Neural crest cell (in vitro differentiated cells): Measurements from ENCODE around the gene QPRT. TPM values are rescaled to one million over a fixed set of nuclear protein-coding genes. Genes with fewer than 3 reads are reported as not detected.
"Not testable (repeated sequence)": the region's sequence is repeated elsewhere in the genome, so short reads cannot be mapped to it uniquely, and the experiment has no call there.

Source experiments
- DNase-seq: peaks from one replicate; pipeline ENCODE4 v3.0.0; 2021; ENCODE audit warnings: low read depth, mixed read lengths, low spot score
- H3K27ac Mint-ChIP-seq: one replicate; pipeline ENCODE4 v1.8.0; 2021; ENCODE audit warnings: mild to moderate bottlenecking, mixed read lengths; ENCODE audit not compliant: unreplicated experiment
- H3K27me3 Mint-ChIP-seq: 2 replicates; pipeline ENCODE4 v1.8.0; 2021; ENCODE audit warnings: low read depth, mild to moderate bottlenecking, mixed read lengths
- H3K36me3 Mint-ChIP-seq: 2 replicates; pipeline ENCODE4 v1.8.0; 2021; ENCODE audit warnings: low read depth, mild to moderate bottlenecking, mixed read lengths
- H3K4me1 Mint-ChIP-seq: 2 replicates; pipeline ENCODE4 v1.8.0; 2021; ENCODE audit warnings: mixed read lengths
- H3K4me3 Mint-ChIP-seq: one replicate; pipeline ENCODE4 v1.8.0; 2021; ENCODE audit warnings: mild to moderate bottlenecking, mixed read lengths
- H3K9me3 Mint-ChIP-seq: 2 replicates; pipeline ENCODE4 v1.8.0; 2021; ENCODE audit warnings: mixed read lengths
- total RNA-seq: library from RNA; stranded (reverse); gene quantifications from 2 replicates; pipeline ENCODE4 v1.2.1, GENCODE V29; 2021
- TF ChIP-seq, protein P1 (sequence below): fragments of 200-600 bp; sonication (generic); conservative IDR thresholded peaks from 2 replicates; pipeline ENCODE4 v1.5.0; 2021; ENCODE audit warnings: antibody characterized with exemption, mild to moderate bottlenecking

QPRT gene
- total RNA-seq, 1 donor from 2014 or later = 77.3 TPM

GRCh38 chr16:29743827-29744531, 65.0 kb downstream of the QPRT start:
- no peaks in the 10 kb centered on the region for H3K4me1 Mint-ChIP-seq
- H3K9me3 Mint-ChIP-seq = no peaks in the 10 kb centered on the region
- peaks cover 3% of the 10 kb centered on the region for H3K27me3 Mint-ChIP-seq
- H3K27ac Mint-ChIP-seq = no peak overlapping the region
- TF ChIP-seq, protein P1, sequence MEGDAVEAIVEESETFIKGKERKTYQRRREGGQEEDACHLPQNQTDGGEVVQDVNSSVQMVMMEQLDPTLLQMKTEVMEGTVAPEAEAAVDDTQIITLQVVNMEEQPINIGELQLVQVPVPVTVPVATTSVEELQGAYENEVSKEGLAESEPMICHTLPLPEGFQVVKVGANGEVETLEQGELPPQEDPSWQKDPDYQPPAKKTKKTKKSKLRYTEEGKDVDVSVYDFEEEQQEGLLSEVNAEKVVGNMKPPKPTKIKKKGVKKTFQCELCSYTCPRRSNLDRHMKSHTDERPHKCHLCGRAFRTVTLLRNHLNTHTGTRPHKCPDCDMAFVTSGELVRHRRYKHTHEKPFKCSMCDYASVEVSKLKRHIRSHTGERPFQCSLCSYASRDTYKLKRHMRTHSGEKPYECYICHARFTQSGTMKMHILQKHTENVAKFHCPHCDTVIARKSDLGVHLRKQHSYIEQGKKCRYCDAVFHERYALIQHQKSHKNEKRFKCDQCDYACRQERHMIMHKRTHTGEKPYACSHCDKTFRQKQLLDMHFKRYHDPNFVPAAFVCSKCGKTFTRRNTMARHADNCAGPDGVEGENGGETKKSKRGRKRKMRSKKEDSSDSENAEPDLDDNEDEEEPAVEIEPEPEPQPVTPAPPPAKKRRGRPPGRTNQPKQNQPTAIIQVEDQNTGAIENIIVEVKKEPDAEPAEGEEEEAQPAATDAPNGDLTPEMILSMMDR = no peak
- no peak overlapping the region for H3K4me3 Mint-ChIP-seq
- no peak for DNase-seq
- H3K36me3 Mint-ChIP-seq = no peaks in the 10 kb centered on the region

GRCh38 chr16:29744541-29745101, 65.6 kb downstream of the QPRT start:
- DNase-seq = no peak
- TF ChIP-seq, protein P1 = no peak
- no peaks in the 10 kb centered on the region for H3K4me1 Mint-ChIP-seq
- H3K27me3 Mint-ChIP-seq = peaks cover 3% of the 10 kb centered on the region
- H3K4me3 Mint-ChIP-seq = no peak overlapping the region
- H3K9me3 Mint-ChIP-seq = no peaks in the 10 kb centered on the region
- H3K27ac Mint-ChIP-seq = no peak overlapping the region
- no peaks in the 10 kb centered on the region for H3K36me3 Mint-ChIP-seq

- H3K36me3 Mint-ChIP-seq = no peaks in the 10 kb centered on the region
- H3K9me3 Mint-ChIP-seq = no peaks in the 10 kb centered on the region
- no peaks in the 10 kb centered on the region for H3K4me1 Mint-ChIP-seq
- H3K27ac Mint-ChIP-seq = no peak overlapping the region
- no peaks in the 10 kb centered on the region for H3K27me3 Mint-ChIP-seq
- TF ChIP-seq, protein P1 = no peak
- DNase-seq = no peak
- no peak overlapping the region for H3K4me3 Mint-ChIP-seq
Observed at GRCh38 chr16:29745121-29745852, 66.3 kb downstream of the QPRT start.

DNA sequence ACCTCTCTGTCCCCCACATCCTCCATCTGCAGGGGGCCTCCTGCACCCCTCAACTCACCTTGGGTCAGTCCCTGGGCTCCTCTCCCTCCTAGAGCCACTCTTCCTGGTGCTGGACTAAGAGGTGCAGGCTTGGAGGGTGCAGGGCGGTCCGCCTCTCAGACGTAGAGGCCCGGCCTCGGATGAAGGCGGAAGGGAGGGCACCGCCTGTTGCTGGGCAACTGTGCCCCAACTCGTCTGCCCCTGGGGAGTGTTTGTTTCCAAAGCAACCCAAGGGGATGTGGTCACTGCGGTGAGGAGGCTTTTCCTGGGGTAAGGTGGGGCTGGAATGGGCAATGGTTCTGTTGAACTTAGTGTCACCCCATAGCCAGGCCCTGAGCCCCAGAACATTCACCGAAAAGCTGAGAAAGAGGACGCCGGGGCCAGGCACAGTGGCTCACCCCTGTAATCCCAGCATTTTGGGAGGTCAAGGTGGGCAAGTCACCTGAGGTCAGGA, 66.9 kb downstream of the QPRT start, which contains the start of gene C16orf54:
TSS of gene C16orf54 (minus strand) at position 138 of the 493 bp plus-strand sequence. CDS start 1,039 bp downstream, outside the sequence.
- H3K9me3 Mint-ChIP-seq = no peaks in the 10 kb centered on the region
- H3K4me1 Mint-ChIP-seq = no peaks in the 10 kb centered on the region
- H3K27ac Mint-ChIP-seq = no peak within 1 kb of the TSS
- no peak for DNase-seq
- no peaks in the 10 kb centered on the region for H3K36me3 Mint-ChIP-seq
- H3K4me3 Mint-ChIP-seq = no peak within 1 kb of the TSS
- no peaks in the 10 kb centered on the region for H3K27me3 Mint-ChIP-seq
- TF ChIP-seq, protein P1 = no peak

DNA sequence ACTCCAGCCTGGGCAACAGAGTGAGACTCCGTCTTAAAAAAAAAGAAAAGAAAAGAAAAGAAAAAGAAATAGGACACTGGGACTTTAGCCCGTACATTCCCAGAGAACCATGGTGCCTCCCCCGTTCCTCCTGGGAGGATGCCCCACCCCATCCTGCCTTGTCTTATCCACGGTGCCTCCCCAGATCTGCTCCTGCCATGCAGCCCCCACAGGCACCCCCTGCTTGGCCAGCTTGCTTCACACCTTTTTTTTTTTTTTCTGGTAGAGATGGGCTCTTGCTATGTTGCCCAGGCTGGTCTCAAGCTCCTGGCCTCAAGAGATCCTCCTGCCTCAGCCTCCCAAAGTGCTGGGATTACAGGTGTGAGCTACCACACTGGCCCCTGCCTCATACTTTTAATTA, 67.5 kb downstream of the QPRT start:
- not testable (repeated sequence) for H3K27ac Mint-ChIP-seq, DNase-seq, H3K4me1 Mint-ChIP-seq, H3K4me3 Mint-ChIP-seq, H3K27me3 Mint-ChIP-seq, H3K36me3 Mint-ChIP-seq, H3K9me3 Mint-ChIP-seq

Other genes with a start within 250 kb of the QPRT start
- 7.8 and 8.6 TPM in 2 replicates for gene BOLA2, start 224.8 kb upstream of the QPRT start, total RNA-seq
- 43.1 and 67.3 TPM in 2 replicates for gene SLX1B, start 224.6 kb upstream of the QPRT start, total RNA-seq
- gene SULT1A4, start 219.3 kb upstream of the QPRT start, total RNA-seq = 3.0 and 4.3 TPM in 2 replicates
- gene NPIPB12, start 172.8 kb upstream of the QPRT start, total RNA-seq = 55.9 and 57.0 TPM in 2 replicates
- gene SPN, start 15.9 kb upstream of the QPRT start, total RNA-seq = 0.07 and 0.16 TPM in 2 replicates
- gene C16orf54, start 66.8 kb downstream of the QPRT start, total RNA-seq = not detected in 2 replicates
- gene ZG16, start 99.1 kb downstream of the QPRT start, total RNA-seq = not detected in 2 replicates
- gene KIF22, start 111.6 kb downstream of the QPRT start, total RNA-seq = 162 and 173 TPM in 2 replicates
- gene MAZ, start 127.3 kb downstream of the QPRT start, total RNA-seq = 605 and 635 TPM in 2 replicates
- 18.6 and 21.2 TPM in 2 replicates for gene PRRT2, start 133.0 kb downstream of the QPRT start, total RNA-seq
- 47.6 and 48.4 TPM in 2 replicates for gene PAGR1, start 137.0 kb downstream of the QPRT start, total RNA-seq
- 1.6 and 2.1 TPM in 2 replicates for gene MVP, start 141.3 kb downstream of the QPRT start, total RNA-seq
- gene CDIPT, start 184.0 kb downstream of the QPRT start, total RNA-seq = 37.5 and 40.6 TPM in 2 replicates
- 8.7 and 9.3 TPM in 2 replicates for gene SEZ6L2, start 220.4 kb downstream of the QPRT start, total RNA-seq
- 2.5 and 2.8 TPM in 2 replicates for gene ASPHD1, start 221.3 kb downstream of the QPRT start, total RNA-seq
- gene KCTD13, start 247.0 kb downstream of the QPRT start, total RNA-seq = 24.3 and 25.2 TPM in 2 replicates